ENCODE measurements around the gene PEAK3. TPM values are rescaled to one million over a fixed set of nuclear protein-coding genes. Genes with fewer than 3 reads are reported as not detected.

The PEAK3 gene
- total and polyA plus RNA-seq, 9 of the 15 experiments (the other 6 are each of a cell fraction or from before 2014, with no cell fraction given) = 0.07 to 0.40 TPM; not detected in 7

DNA sequence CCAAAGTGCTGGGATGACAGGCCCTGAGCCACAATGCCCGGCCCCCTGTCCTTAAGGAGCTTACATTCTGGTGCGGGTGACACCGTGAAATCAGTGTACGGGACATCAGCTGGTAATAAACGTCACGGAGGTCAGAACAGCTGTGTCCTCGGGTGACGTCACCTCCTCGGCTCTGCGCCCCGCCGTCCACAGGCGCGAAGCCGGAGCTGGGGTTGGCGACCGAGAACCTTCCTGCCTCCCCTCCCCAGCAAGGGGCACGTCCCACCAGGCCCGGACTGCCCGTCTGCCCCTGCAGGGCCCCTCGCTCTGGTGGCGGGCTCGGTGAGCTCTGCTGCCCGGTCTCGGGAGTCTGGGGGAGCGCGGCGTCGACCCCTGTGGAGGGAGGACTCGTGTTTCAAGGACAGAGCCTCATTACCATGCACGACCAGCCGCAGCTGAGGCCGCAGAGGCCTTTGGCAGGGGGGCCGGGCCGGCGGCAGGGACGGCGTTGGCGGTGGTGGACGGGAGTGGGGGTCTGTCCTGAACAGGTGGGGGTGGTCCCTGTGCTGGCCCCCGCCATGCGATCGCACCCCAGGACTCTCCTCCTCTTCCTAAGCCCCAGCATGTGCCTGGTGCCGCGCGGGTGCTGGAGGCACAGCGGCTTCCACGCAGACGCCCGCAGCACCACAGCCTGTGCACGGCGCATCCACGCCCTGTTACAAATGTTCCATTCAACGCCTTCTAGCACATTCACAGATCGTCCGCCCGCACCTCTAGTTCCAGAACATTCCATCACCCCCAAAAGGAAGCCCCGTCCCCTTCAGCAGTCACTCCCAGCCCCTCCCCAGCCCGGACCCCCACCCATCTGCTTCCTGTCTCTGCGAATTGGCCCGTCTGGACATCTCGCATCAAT is 20.6 kb upstream of the PEAK3 start (continued):
- TF ChIP-seq SREBF2 (CRISPR knock-in tag; IDR thresholded peaks at IDR 0.05) = no peak
- TF ChIP-seq ZNF318 (IDR thresholded peaks at IDR 0.05; ENCODE audit: borderline replicate concordance in 1 of 2, low read depth in 1 of 2) = peak in 1 of 2 experiments; percentile 91; a peak in 2 of 4 replicates
- no peak for TF ChIP-seq HLTF (IDR thresholded peaks at IDR 0.05)
- no peak for TF ChIP-seq HMGN3 (IDR thresholded peaks at IDR 0.05; ENCODE audit: borderline replicate concordance, extremely low read depth, insufficient read length, low read depth, low read length)
- no peak for TF ChIP-seq PRDM10 (IDR thresholded peaks at IDR 0.05; ENCODE audit: partially characterized antibody)
- TF ChIP-seq GATA2 (CRISPR knock-in tag; IDR thresholded peaks at IDR 0.05) = no peak
- no peak for TF ChIP-seq ZNF57 (CRISPR knock-in tag; IDR thresholded peaks at IDR 0.05)
- TF ChIP-seq HNRNPL (IDR thresholded peaks at IDR 0.05; ENCODE audit: low read depth, low read length) = no peak
- TF ChIP-seq ZNF133 (CRISPR knock-in tag; IDR thresholded peaks at IDR 0.05) = no peak
- TF ChIP-seq UBTF (IDR thresholded peaks at IDR 0.05; ENCODE audit: borderline replicate concordance in 1 of 2, low read depth in 2 of 2, low read length in 2 of 2) = no peak
